B cell (primary cell): ENCODE measurements around the gene STEEP1. TPM values are rescaled to one million over a fixed set of nuclear protein-coding genes. Genes with fewer than 3 reads are reported as not detected.

Experiments used
- ATAC-seq: fragments of 200-7000 bp; cut with Tn5 transposase; one replicate; pipeline ENCODE4 v1.10.0; 2021; ENCODE audit warnings: low read depth, mild to moderate bottlenecking, moderate number of reproducible peaks, moderate library complexity
- CTCF ChIA-PET: fragments of 350-600 bp; sonication (Branson Sonifier 250); formaldehyde crosslinking; loops from one replicate; lab custom pipeline; 2021; ENCODE audit warnings: antibody characterized with exemption, inconsistent platforms; lab: Charles Lee
- POLR2A ChIA-PET: fragments of 350-600 bp; sonication (Branson Sonifier 250); formaldehyde crosslinking; loops from one replicate; lab custom pipeline; 2021; ENCODE audit warnings: antibody characterized with exemption; lab: Charles Lee
- DNase-seq: peaks from one replicate; pipeline ENCODE4 v3.0.0; 2013
- H2AFZ ChIP-seq: 2 replicates; pipeline ENCODE4 v1.6.1; 2012; ENCODE audit warnings: mild to moderate bottlenecking, low read depth, low read length; ENCODE audit not compliant: insufficient read depth, poor library complexity, severe bottlenecking
- H3K27ac ChIP-seq, 2 donors: 1 replicate in 1 of 2; 2 replicates in 1 of 2; pipeline ENCODE4 v1.5.1; 2012 to 2013; ENCODE audit warnings: low read length in 2 of 2, mild to moderate bottlenecking in 2 of 2, moderate library complexity in 1 of 2
- H3K27me3 ChIP-seq, 4 experiments: fragments of 200-600 bp in 1 of 4; sonication (generic) in 1 of 4; replicated peaks in 1 of 4; 1 replicate in 2 of 4; 2 replicates in 2 of 4; pipeline versions ENCODE4 v1.6.1 to v1.7.0; 2013 to 2016; ENCODE audit warnings: low read length in 3 of 4, mild to moderate bottlenecking in 2 of 4, mixed read lengths in 1 of 4, moderate library complexity in 1 of 4; ENCODE audit not compliant: insufficient read depth in 4 of 4, control insufficient read depth in 3 of 4; ENCODE audit errors: control extremely low read depth in 1 of 4
- H3K36me3 ChIP-seq, 2 experiments: replicated peaks in 1 of 2; 1 replicate in 1 of 2; 2 replicates in 1 of 2; pipeline versions ENCODE4 v1.6.1 to v1.7.1; 2013; ENCODE audit warnings: low read length in 1 of 2; ENCODE audit not compliant: insufficient read depth in 2 of 2, control insufficient read depth in 1 of 2; ENCODE audit errors: control extremely low read depth in 1 of 2, extremely low read depth in 1 of 2
- H3K4me1 ChIP-seq, 2 donors: fragments of 200-600 bp in 1 of 2; sonication (generic) in 1 of 2; 1 replicate in 1 of 2; 2 replicates in 1 of 2; pipeline versions ENCODE4 v1.5.1 to v1.6.1; 2013 to 2017; ENCODE audit warnings: low read length in 2 of 2; ENCODE audit not compliant: control insufficient read depth in 2 of 2, insufficient read depth in 2 of 2
- H3K4me2 ChIP-seq: replicated peaks from 2 replicates; pipeline ENCODE3; 2012; ENCODE audit warnings: mild to moderate bottlenecking, low read depth, low read length; ENCODE audit not compliant: poor library complexity, severe bottlenecking
- H3K4me3 ChIP-seq, 5 experiments: fragments of 200-600 bp in 1 of 5; sonication (generic) in 1 of 5; 1 replicate in 3 of 5; 2 replicates in 2 of 5; pipeline versions ENCODE4 v1.5.1 to v1.7.0; 2011 to 2016; ENCODE audit warnings: low read length in 4 of 5, mild to moderate bottlenecking in 4 of 5, low read depth in 2 of 5, control low read depth in 1 of 5, moderate library complexity in 1 of 5; ENCODE audit not compliant: insufficient read depth in 1 of 5; ENCODE audit errors: control extremely low read depth in 1 of 5, extremely low read depth in 1 of 5
- H3K79me2 ChIP-seq: fragments of 200-600 bp; sonication (generic); one replicate; pipeline ENCODE4 v1.6.0; 2016; ENCODE audit warnings: low read length; ENCODE audit not compliant: control insufficient read depth, insufficient read depth
- H3K9ac ChIP-seq: fragments of 200-600 bp; sonication (generic); 2 replicates; pipeline ENCODE4 v1.6.1; 2017; ENCODE audit warnings: mild to moderate bottlenecking, low read length, moderate library complexity
- H3K9me3 ChIP-seq, 3 donors: one replicate each; pipeline versions ENCODE4 v1.6.1 to v1.7.1; 2013; ENCODE audit warnings: low read length in 2 of 3; ENCODE audit not compliant: control insufficient read depth in 2 of 3, insufficient read depth in 1 of 3; ENCODE audit errors: control extremely low read depth in 1 of 3
- H4K20me1 ChIP-seq: 2 replicates; pipeline ENCODE4 v1.6.0; 2012; ENCODE audit warnings: mild to moderate bottlenecking, low read length; ENCODE audit not compliant: insufficient read depth, control insufficient read depth, poor library complexity, severe bottlenecking
- H3K27ac Mint-ChIP-seq: one replicate; pipeline ENCODE4 v1.8.0; 2021; ENCODE audit warnings: mixed read lengths
- H3K27me3 Mint-ChIP-seq: one replicate; pipeline ENCODE4 v1.8.0; 2021; ENCODE audit warnings: mixed read lengths
- H3K4me1 Mint-ChIP-seq: one replicate; pipeline ENCODE4 v1.8.0; 2021; ENCODE audit warnings: mixed read lengths
- H3K4me3 Mint-ChIP-seq: one replicate; pipeline ENCODE4 v1.8.0; 2021; ENCODE audit warnings: mixed read lengths
- H3K9me3 Mint-ChIP-seq: one replicate; pipeline ENCODE4 v1.8.0; 2022; ENCODE audit warnings: mixed read lengths; ENCODE audit not compliant: insufficient read depth
- CTCF ChIP-seq: fragments of 200-600 bp; IDR thresholded peaks from one replicate; pipeline ENCODE4 v1.8.0; 2022; ENCODE audit warnings: antibody characterized with exemption, mild to moderate bottlenecking
- EZH2 ChIP-seq: IDR thresholded peaks from 2 replicates; pipeline ENCODE4 v1.6.1; 2012; ENCODE audit warnings: borderline replicate concordance, low read depth, mild to moderate bottlenecking, moderate library complexity, low read length; ENCODE audit not compliant: insufficient read depth, poor library complexity, severe bottlenecking
- WGBS: methylation state at CpG from one replicate; pipeline ENCODE4 v1.1.5; 2013; ENCODE audit warnings: missing lambda C conversion rate; ENCODE audit not compliant: insufficient coverage; 5-methylcytosine and 5-hydroxymethylcytosine counted together
- intact Hi-C: fragments of 100-400 bp; cut with micrococcal nuclease; formaldehyde crosslinking; loops from one replicate; pipeline ENCODE4 v1.10.0; 2022
- polyA plus RNA-seq: library from polyadenylated mRNA; depleted of rRNA; stranded (reverse); fragments of >200 nt; gene quantifications from 2 replicates; pipeline ENCODE4 v1.2.3, GENCODE V29; 2012
- total RNA-seq, 2 donors: library from RNA; stranded (reverse); fragments of 120-200 nt in 1 of 2; gene quantifications; 1 replicate in 1 of 2; 2 replicates in 1 of 2; pipeline versions ENCODE4 v1.2.3 to v1.2.4, GENCODE V29; 2013 to 2022

STEEP1 gene
- total and polyA plus RNA-seq, 2 donors (not counting 1 experiment from before 2014, with no cell fraction given): 12.0 to 27.6 TPM

GRCh38 chrX:119537487-119537886, 27.7 kb downstream of the STEEP1 start:
- no CpG with 5 or more reads among the region's 3 CpGs for WGBS

More at GRCh38 chrX:119537487-119537886, 27.7 kb downstream of the STEEP1 start:
- no peaks in the 10 kb centered on the region for H3K4me1 ChIP-seq
- H3K9me3 Mint-ChIP-seq: no peaks in the 10 kb centered on the region
- H3K9me3 ChIP-seq: no peaks in the 10 kb centered on the region
- DNase-seq: no peak
- no peaks in the 10 kb centered on the region for H3K79me2 ChIP-seq
- H2AFZ ChIP-seq: no peak overlapping the region
- peaks cover 0 to 11% of the 10 kb centered on the region in 2 experiments for H3K36me3 ChIP-seq
- H3K9ac ChIP-seq: no peak overlapping the region
- no peaks in the 10 kb centered on the region for H3K4me1 Mint-ChIP-seq
- ChIA-PET CTCF (interaction anchor here (1.2 kb wide), 1 partner anchor 25 kb away, joined by 5 read pairs; no protein-coding TSS in a partner anchor), POLR2A (no interaction called here)
- H4K20me1 ChIP-seq: no peaks in the 10 kb centered on the region
- no peaks in the 10 kb centered on the region for H3K27me3 ChIP-seq
- no peak overlapping the region for H3K4me2 ChIP-seq
- no peak for TF ChIP-seq EZH2
- no peak for TF ChIP-seq CTCF
- no peak overlapping the region for H3K27ac ChIP-seq
- H3K27ac Mint-ChIP-seq: no peak overlapping the region
- no peak overlapping the region for H3K4me3 ChIP-seq
- ATAC-seq: no peak
- no peak overlapping the region for H3K4me3 Mint-ChIP-seq
- intact Hi-C loops: no loop called here
- no peaks in the 10 kb centered on the region for H3K27me3 Mint-ChIP-seq
